HG02884 (cell line): ENCODE data around the gene SMIM1.
"Not testable (repeated sequence)": the region's sequence is repeated elsewhere in the genome, so short reads cannot be mapped to it uniquely, and the experiment has no call there.

ENCODE experiments used
- ATAC-seq: cut with Tn5 transposase; IDR thresholded peaks from one replicate; pipeline ENCODE4 v1.9.1; 2021; ENCODE audit warnings: mild to moderate bottlenecking, moderate library complexity; ENCODE audit not compliant: unreplicated experiment

The SMIM1 gene

GRCh38 chr1:3772715-3773571 is at the start of gene SMIM1:
Gene SMIM1 (plus strand): TSS chr1:3772749. CDS start chr1:3775374, 2,625 bp downstream.
- no peak for ATAC-seq

- no peak for ATAC-seq
Observed at GRCh38 chr1:3722846-3723245, 49.7 kb upstream of the SMIM1 start.

- ATAC-seq, result not testable (repeated sequence)
Observed at GRCh38 chr1:3724416-3725030, 48.0 kb upstream of the SMIM1 start.

- no peak for ATAC-seq
Observed at GRCh38 chr1:3725366-3725765, 47.2 kb upstream of the SMIM1 start.

GRCh38 chr1:3727042-3727824 is 45.3 kb upstream of the SMIM1 start:
- no peak for ATAC-seq

GRCh38 chr1:3727825-3728776 is 44.4 kb upstream of the SMIM1 start:
- no peak for ATAC-seq

- ATAC-seq, result no peak
Observed at GRCh38 chr1:3729594-3730542, 42.7 kb upstream of the SMIM1 start.

- ATAC-seq, result no peak
Observed at GRCh38 chr1:3730543-3731247, 41.9 kb upstream of the SMIM1 start.

- no peak for ATAC-seq
Observed at GRCh38 chr1:3731583-3732433, 40.7 kb upstream of the SMIM1 start.

- no peak for ATAC-seq
Observed at GRCh38 chr1:3732434-3733093, 40.0 kb upstream of the SMIM1 start.

GRCh38 chr1:3733094-3733882 is 39.3 kb upstream of the SMIM1 start:
- no peak for ATAC-seq

- no peak for ATAC-seq
Observed at GRCh38 chr1:3733883-3734589, 38.5 kb upstream of the SMIM1 start.

- no peak for ATAC-seq
Observed at GRCh38 chr1:3734602-3735001, 37.9 kb upstream of the SMIM1 start.

- ATAC-seq, result no peak
Observed at GRCh38 chr1:3735027-3735681, 37.4 kb upstream of the SMIM1 start.

GRCh38 chr1:3735688-3736087 is 36.9 kb upstream of the SMIM1 start:
- no peak for ATAC-seq
